Measurements from ENCODE around the gene ERI2.

DNA sequence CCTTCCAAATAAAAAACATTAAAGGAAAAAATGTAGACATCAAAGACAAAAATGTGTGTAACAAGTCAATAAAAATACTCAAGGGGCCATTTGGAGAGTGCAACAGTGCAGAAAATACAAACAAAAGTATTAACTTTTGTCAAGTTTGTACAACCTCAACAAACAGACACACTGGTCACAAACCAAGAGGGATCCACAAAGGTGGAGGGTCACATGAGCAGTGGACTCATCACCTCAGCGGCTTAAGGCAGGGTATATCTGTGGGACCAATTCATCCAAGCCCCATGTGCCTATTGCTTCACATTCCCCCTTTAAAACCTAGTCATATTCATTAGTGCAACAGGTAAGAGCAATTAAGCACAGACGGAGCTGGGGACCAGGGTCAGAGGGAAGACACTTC, 48.7 kb upstream of the ERI2 start:
- TF ChIP-seq, protein P1, sequence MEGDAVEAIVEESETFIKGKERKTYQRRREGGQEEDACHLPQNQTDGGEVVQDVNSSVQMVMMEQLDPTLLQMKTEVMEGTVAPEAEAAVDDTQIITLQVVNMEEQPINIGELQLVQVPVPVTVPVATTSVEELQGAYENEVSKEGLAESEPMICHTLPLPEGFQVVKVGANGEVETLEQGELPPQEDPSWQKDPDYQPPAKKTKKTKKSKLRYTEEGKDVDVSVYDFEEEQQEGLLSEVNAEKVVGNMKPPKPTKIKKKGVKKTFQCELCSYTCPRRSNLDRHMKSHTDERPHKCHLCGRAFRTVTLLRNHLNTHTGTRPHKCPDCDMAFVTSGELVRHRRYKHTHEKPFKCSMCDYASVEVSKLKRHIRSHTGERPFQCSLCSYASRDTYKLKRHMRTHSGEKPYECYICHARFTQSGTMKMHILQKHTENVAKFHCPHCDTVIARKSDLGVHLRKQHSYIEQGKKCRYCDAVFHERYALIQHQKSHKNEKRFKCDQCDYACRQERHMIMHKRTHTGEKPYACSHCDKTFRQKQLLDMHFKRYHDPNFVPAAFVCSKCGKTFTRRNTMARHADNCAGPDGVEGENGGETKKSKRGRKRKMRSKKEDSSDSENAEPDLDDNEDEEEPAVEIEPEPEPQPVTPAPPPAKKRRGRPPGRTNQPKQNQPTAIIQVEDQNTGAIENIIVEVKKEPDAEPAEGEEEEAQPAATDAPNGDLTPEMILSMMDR (conservative IDR thresholded peaks at IDR 0.05; ENCODE audit: low read length): no peak
- no peak for TF ChIP-seq EZH2phosphoT487 (IDR thresholded peaks at IDR 0.05; ENCODE audit: borderline replicate concordance, low read depth, low read length)

Data from OCI-LY7 (cell line).